ENCODE measurements around the gene ZSCAN20. TPM values are rescaled to one million over a fixed set of nuclear protein-coding genes. Genes with fewer than 3 reads are reported as not detected.

ZSCAN20 gene
- total RNA-seq, 1 donor from 2014 or later: 7.1 TPM

DNA sequence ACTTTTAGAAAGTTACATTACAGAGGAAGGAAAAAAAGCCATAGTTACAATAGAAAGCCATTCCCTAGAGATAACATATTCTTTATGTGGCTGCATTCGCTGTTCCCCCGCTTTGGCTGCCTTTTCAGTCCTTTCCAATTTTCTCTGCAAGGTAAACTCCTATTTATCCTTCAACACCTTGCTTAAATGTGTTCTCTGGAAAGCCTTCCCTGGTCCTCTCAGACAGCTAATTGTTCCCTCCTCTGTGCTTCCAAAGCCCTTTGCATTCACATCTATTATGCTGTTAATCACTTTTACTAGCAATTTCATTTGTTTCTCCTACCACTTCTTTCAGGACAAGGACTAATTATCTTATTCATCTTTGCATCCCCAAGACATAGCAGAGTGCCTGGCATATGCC lies 43.1 kb upstream of the ZSCAN20 start:
- H3K36me3 ChIP-seq (ENCODE audit: control insufficient read depth, insufficient read depth, low read length): no peaks in the 10 kb centered on the region
- TF ChIP-seq, protein P1, sequence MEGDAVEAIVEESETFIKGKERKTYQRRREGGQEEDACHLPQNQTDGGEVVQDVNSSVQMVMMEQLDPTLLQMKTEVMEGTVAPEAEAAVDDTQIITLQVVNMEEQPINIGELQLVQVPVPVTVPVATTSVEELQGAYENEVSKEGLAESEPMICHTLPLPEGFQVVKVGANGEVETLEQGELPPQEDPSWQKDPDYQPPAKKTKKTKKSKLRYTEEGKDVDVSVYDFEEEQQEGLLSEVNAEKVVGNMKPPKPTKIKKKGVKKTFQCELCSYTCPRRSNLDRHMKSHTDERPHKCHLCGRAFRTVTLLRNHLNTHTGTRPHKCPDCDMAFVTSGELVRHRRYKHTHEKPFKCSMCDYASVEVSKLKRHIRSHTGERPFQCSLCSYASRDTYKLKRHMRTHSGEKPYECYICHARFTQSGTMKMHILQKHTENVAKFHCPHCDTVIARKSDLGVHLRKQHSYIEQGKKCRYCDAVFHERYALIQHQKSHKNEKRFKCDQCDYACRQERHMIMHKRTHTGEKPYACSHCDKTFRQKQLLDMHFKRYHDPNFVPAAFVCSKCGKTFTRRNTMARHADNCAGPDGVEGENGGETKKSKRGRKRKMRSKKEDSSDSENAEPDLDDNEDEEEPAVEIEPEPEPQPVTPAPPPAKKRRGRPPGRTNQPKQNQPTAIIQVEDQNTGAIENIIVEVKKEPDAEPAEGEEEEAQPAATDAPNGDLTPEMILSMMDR (IDR thresholded peaks at IDR 0.05; ENCODE audit: insufficient read depth, low read length, poor library complexity, severe bottlenecking): no peak
- DNase-seq (ENCODE audit: low read depth): no peak
- no peaks in the 10 kb centered on the region for H3K27me3 ChIP-seq (ENCODE audit: control insufficient read depth, insufficient read depth, low read length)
- peak overlapping the region; percentile 79 for H3K4me3 ChIP-seq (ENCODE audit: low read depth, low read length)

DNA sequence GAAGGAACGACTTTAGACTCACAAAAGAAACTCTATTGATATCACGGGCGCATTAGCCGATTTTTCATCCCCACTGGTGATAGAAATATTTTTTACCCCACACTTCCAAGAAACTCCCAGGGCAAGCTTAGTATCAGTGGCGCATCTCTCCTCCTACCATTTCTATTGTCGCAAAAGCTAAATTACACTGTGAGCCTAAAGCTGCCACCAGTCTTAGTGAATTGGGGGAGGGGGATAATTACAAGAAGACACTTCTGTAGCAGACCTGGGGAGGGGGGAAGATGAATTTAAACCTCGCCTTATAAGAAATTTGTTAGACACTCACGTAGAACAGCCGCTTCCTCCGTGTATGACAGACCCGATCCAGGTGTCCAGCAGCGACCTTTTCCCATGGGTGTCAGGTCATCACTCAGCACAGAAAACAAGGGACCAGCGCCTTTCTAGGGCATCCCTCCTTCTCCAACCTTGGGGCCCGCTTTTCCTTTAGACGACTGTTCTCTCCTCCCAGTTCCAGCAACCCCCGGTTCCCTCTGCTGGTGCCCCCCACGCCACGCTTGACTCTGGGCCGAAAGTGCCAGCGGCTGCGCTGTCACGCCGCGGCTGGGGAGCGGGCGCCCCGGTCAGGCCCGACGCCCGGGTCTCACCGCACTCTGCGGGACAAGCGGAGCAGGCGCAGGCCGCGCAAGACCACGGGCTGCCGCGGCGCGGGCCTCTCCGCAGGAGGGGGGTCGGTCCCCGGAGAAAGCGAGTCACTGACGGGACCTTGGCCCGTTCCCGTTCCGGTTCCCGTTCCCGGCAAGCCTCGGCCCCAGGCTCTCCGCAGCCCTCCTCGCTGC lies 42.4 kb upstream of the ZSCAN20 start:
- peak overlapping the region; percentile 79 for H3K4me3 ChIP-seq (ENCODE audit: low read depth, low read length)
- H3K27me3 ChIP-seq (ENCODE audit: control insufficient read depth, insufficient read depth, low read length): no peaks in the 10 kb centered on the region
- no peak for DNase-seq (ENCODE audit: low read depth)
- TF ChIP-seq, protein P1 (IDR thresholded peaks at IDR 0.05; ENCODE audit: insufficient read depth, low read length, poor library complexity, severe bottlenecking): no peak
- H3K36me3 ChIP-seq (ENCODE audit: control insufficient read depth, insufficient read depth, low read length): no peaks in the 10 kb centered on the region

DNA sequence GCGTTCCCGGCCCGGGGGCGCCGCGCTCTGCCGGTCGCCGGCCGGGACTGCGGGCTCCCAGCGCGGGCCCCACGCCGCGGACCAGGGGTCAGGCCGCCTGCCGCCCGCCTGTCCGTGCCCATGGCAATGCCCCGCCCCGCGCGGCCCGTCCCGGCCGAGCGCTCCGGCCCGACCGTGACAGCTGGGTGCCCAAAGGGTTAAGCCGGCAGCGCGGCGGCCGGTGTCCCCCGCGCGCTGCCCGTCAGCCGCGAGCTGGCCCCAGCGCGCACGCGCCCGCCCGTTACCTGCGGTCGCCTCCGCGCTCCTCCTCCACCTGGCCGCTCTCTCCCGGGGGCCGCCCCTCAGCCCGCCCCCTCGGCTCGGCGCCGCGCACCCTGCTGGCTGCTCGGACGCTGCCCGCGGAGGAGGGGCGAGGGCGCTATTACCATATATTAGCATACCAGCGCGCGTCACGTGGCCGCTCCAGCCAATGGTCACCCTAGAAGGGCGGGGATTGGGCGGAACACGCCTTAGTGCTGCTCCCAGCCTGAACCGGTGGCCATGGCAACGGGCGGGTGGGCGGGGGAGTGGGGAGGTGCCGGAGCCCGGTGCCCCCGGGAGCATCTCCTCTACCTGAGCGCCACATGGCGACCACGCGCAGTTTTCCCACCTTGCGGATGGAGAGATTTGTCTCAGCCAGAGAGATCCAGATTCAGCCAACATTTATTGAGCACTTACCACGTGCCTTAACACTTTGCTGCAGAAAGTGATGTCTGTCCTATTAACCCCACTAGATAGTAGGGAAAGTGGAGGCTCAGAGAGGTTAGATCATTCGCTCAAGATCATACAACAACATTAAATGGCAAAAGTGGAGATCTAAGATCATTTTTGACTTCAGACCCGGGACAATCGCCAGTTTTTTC lies 41.5 kb upstream of the ZSCAN20 start, which contains the start of gene PHC2:
PHC2 (minus strand) TSS at position 404 of the 902 bp plus-strand sequence. CDS start 55,556 bp downstream, outside the sequence.
- H3K27me3 ChIP-seq (ENCODE audit: control insufficient read depth, insufficient read depth, low read length): no peaks in the 10 kb centered on the region
- peak within 1 kb of the TSS; percentile 79 for H3K4me3 ChIP-seq (ENCODE audit: low read depth, low read length)
- TF ChIP-seq, protein P1 (IDR thresholded peaks at IDR 0.05; ENCODE audit: insufficient read depth, low read length, poor library complexity, severe bottlenecking): no peak
- no peaks in the 10 kb centered on the region for H3K36me3 ChIP-seq (ENCODE audit: control insufficient read depth, insufficient read depth, low read length)
- DNase-seq (ENCODE audit: low read depth): peak; percentile 89

DNA sequence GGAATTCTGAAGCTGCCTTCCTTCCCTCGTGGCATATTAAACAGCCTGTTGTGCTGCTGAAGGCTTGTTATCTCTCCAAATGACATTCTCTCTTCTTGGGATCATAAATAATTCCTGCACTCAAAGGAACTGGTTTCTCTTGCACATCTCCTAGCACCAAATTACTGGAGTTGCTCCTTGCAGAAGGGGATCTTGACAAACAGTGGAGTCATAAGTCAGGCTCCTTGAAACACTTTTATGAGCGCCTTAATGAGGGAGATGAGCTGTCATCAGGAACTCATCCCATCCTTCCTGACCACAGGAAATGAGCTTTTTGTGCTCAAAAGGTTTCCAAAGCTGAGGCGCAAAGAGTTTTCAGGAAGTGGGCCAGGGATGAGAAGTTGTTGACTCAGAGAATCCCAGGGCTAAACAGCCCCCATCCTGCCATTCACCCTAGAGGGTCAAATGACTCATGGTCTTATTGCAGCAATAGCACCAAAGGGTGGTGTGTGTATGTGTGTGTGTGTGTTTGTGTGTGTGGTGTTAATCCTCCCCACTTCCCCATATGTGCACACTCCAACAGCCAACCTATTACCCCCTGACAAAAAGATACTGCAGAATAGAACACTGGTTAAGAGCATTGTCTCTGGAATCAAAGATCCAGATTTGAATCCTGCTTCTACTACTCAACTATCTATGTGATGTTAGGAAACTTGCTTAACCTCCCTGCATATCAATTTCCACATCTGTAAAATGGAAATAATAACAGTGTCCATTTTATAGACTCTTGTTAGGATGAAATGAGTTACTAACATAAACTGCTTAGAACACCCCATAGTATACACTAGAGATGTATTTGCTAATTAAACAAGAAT lies 38.7 kb upstream of the ZSCAN20 start:
- Histone ChIP-seq H3K36me3 (ENCODE audit: control insufficient read depth, insufficient read depth, low read length) (no peaks in the 10 kb centered on the region), H3K4me3 (ENCODE audit: low read depth, low read length) (no peak overlapping the region), H3K27me3 (ENCODE audit: control insufficient read depth, insufficient read depth, low read length) (no peaks in the 10 kb centered on the region)
- DNase-seq (ENCODE audit: low read depth): peak; percentile 98
- TF ChIP-seq, protein P1 (IDR thresholded peaks at IDR 0.05; ENCODE audit: insufficient read depth, low read length, poor library complexity, severe bottlenecking): no peak

DNA sequence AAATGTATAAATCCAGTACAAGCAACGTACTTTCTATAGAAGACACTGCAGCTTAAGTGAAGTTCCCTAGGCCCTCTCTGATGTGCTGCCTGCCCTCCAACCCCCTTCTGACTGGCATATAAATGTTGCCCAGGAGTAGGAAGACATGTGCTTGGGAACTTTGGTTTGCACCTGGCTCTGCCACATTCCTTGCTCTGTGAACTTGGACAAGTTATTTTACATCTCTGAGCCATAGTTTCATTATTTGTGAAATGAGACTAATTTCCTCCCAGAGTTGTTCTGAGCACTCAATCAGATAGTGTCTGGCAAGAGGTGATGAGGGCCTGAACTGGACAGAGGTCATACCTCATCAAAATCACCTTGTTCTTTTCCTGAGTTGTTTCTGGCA lies 38.1 kb upstream of the ZSCAN20 start:
- no peaks in the 10 kb centered on the region for H3K36me3 ChIP-seq (ENCODE audit: control insufficient read depth, insufficient read depth, low read length)
- DNase-seq (ENCODE audit: low read depth): no peak
- H3K27me3 ChIP-seq (ENCODE audit: control insufficient read depth, insufficient read depth, low read length): no peaks in the 10 kb centered on the region
- TF ChIP-seq, protein P1 (IDR thresholded peaks at IDR 0.05; ENCODE audit: insufficient read depth, low read length, poor library complexity, severe bottlenecking): no peak
- no peak overlapping the region for H3K4me3 ChIP-seq (ENCODE audit: low read depth, low read length)
